ENCODE measurements around the gene RXFP1.

RXFP1 gene

DNA sequence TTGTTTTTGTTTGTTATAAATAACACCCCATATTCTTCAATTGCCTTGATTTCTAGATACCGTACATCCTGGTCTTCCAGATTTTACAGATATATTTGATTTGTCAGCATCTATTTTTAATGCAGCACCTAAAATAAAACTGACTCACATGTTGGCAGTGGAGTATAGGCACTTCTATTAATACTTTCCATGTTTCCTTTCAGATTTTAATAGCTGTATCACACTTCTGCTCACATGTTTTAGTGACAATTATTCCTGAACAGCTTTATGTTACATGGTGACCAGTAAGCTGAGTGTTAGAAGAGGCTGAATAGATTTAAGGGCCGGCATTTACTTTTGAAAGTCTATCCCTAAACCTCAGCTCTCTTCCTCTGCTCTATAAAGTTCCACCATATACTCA, 103.9 kb downstream of the RXFP1 start:
- Histone ChIP-seq H3K9me2 (replicated peaks; ENCODE audit: insufficient read depth, low read length) (no peaks in the 10 kb centered on the region), H2AFZ (ENCODE audit: low read depth, low read length, severe bottlenecking) (no peak overlapping the region), H3K27me3 (ENCODE audit: low read length) (no peaks in the 10 kb centered on the region)

GRCh38 chr4:158630893-158631292, 109.2 kb downstream of the RXFP1 start:
- H3K9ac ChIP-seq (ENCODE audit: low read length), result no peak overlapping the region
- H3K4me3 ChIP-seq (ENCODE audit: insufficient read depth, low read length, poor library complexity, severe bottlenecking), result no peak overlapping the region
- no peak overlapping the region for H3K27ac ChIP-seq (ENCODE audit: low read depth, low read length)
- H3K9me2 ChIP-seq (replicated peaks; ENCODE audit: insufficient read depth, low read length), result no peaks in the 10 kb centered on the region
- no peaks in the 10 kb centered on the region for H4K20me1 ChIP-seq (ENCODE audit: low read depth, low read length)
- no peaks in the 10 kb centered on the region for H3F3A ChIP-seq (ENCODE audit: insufficient read depth)
- no peak overlapping the region for H3K4me2 ChIP-seq (ENCODE audit: low read depth, low read length, poor library complexity, severe bottlenecking)
- TF ChIP-seq CTCF (IDR thresholded peaks at IDR 0.05; ENCODE audit: insufficient read depth, low read length, poor library complexity, severe bottlenecking), result no peak
- no peak for TF ChIP-seq EZH2phosphoT487 (conservative IDR thresholded peaks at IDR 0.05; ENCODE audit: low read length)
- no peaks in the 10 kb centered on the region for H3K9me3 ChIP-seq (ENCODE audit: insufficient read depth, low read length)
- H2AFZ ChIP-seq (ENCODE audit: low read depth, low read length, severe bottlenecking), result no peak overlapping the region
- no peaks in the 10 kb centered on the region for H3K36me3 ChIP-seq (ENCODE audit: low read length)
- no peaks in the 10 kb centered on the region for H3K27me3 ChIP-seq (ENCODE audit: low read length)
- no peaks in the 10 kb centered on the region for H3K79me2 ChIP-seq (ENCODE audit: insufficient read depth, low read length)

More for the DNA sequence above, 103.9 kb downstream of the RXFP1 start:
- Histone ChIP-seq H3K4me2 (ENCODE audit: low read depth, low read length, poor library complexity, severe bottlenecking) (no peak overlapping the region), H3F3A (ENCODE audit: insufficient read depth) (no peaks in the 10 kb centered on the region), H3K27ac (ENCODE audit: low read depth, low read length) (no peak overlapping the region), H3K4me3 (ENCODE audit: insufficient read depth, low read length, poor library complexity, severe bottlenecking) (no peak overlapping the region), H4K20me1 (ENCODE audit: low read depth, low read length) (no peaks in the 10 kb centered on the region), H3K36me3 (ENCODE audit: low read length) (no peaks in the 10 kb centered on the region), H3K9me3 (ENCODE audit: insufficient read depth, low read length) (no peaks in the 10 kb centered on the region), H3K79me2 (ENCODE audit: insufficient read depth, low read length) (no peaks in the 10 kb centered on the region), H3K9ac (ENCODE audit: low read length) (no peak overlapping the region)
- no peak for TF ChIP-seq EZH2phosphoT487 (conservative IDR thresholded peaks at IDR 0.05; ENCODE audit: low read length)
- no peak for TF ChIP-seq CTCF (IDR thresholded peaks at IDR 0.05; ENCODE audit: insufficient read depth, low read length, poor library complexity, severe bottlenecking)

GRCh38 chr4:158636619-158637018, 114.9 kb downstream of the RXFP1 start:
- no peaks in the 10 kb centered on the region for H3K36me3 ChIP-seq (ENCODE audit: low read length)
- H3F3A ChIP-seq (ENCODE audit: insufficient read depth), result no peaks in the 10 kb centered on the region
- no peak overlapping the region for H3K4me2 ChIP-seq (ENCODE audit: low read depth, low read length, poor library complexity, severe bottlenecking)
- H3K9me2 ChIP-seq (replicated peaks; ENCODE audit: insufficient read depth, low read length), result no peaks in the 10 kb centered on the region
- H3K9ac ChIP-seq (ENCODE audit: low read length), result no peak overlapping the region
- H2AFZ ChIP-seq (ENCODE audit: low read depth, low read length, severe bottlenecking), result no peak overlapping the region
- H3K4me3 ChIP-seq (ENCODE audit: insufficient read depth, low read length, poor library complexity, severe bottlenecking), result no peak overlapping the region
- H4K20me1 ChIP-seq (ENCODE audit: low read depth, low read length), result no peaks in the 10 kb centered on the region
- no peak overlapping the region for H3K27ac ChIP-seq (ENCODE audit: low read depth, low read length)
- no peaks in the 10 kb centered on the region for H3K79me2 ChIP-seq (ENCODE audit: insufficient read depth, low read length)
- H3K9me3 ChIP-seq (ENCODE audit: insufficient read depth, low read length), result no peaks in the 10 kb centered on the region
- no peak for TF ChIP-seq CTCF (IDR thresholded peaks at IDR 0.05; ENCODE audit: insufficient read depth, low read length, poor library complexity, severe bottlenecking)
- no peak for TF ChIP-seq EZH2phosphoT487 (conservative IDR thresholded peaks at IDR 0.05; ENCODE audit: low read length)
- H3K27me3 ChIP-seq (ENCODE audit: low read length), result no peaks in the 10 kb centered on the region

Measured in SU-DHL-6 (cell line).